T-helper 22 cell (primary cell): ENCODE measurements around the gene LGR4.

Source experiments
- DNase-seq: peaks from one replicate; pipeline ENCODE4 v3.0.0-alpha.2; 2020; ENCODE audit warnings: low read depth

LGR4 gene

DNA sequence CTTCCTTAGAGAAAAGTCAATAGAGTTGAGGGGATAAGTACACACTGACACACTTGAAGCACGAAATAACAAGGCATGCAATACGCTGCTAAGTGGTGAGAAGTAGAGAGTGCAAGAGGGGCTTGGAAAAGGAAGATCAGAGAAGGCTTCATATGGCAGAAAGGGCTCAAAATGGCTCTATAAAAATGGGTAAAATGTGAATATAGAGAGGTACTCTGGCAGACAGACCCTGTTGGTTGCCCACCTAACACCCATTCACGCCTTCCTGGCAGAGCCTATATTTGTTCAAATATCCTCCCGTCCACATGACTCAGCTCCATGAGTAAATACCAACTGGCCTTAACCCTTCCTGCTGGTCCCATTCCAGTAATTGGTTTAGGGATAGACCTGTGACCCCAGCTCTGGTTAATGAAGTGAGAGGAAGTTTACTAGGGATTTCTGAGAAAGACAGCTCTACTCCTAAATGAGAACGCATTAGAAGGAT, 70.7 kb downstream of the LGR4 start:
- DNase-seq = no peak

DNA sequence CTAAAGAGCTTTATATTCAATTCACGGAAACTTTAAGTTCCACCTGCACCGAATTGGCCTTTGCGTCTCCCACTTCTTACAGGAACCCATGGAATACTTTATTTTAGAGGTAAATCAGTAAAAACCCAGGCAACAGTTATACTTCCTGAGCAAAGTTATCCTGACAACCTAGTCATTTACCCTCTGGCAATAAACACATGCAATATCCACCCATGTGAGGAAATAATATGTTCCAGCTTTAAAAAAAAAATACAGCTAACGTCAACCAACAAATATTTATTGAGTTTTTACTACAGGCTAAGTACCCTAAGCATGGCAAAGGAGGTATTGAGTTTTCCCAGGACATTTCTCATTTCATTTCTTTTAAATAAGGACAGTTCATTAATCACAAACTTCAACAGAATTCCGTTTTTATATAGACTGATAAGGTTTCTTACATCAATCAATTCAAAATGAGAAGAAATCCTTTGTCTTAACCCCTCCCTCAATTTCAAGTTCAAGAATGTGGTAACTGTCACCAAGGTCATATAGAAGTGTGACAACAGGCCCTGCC, 71.2 kb downstream of the LGR4 start:
- DNase-seq = no peak

DNA sequence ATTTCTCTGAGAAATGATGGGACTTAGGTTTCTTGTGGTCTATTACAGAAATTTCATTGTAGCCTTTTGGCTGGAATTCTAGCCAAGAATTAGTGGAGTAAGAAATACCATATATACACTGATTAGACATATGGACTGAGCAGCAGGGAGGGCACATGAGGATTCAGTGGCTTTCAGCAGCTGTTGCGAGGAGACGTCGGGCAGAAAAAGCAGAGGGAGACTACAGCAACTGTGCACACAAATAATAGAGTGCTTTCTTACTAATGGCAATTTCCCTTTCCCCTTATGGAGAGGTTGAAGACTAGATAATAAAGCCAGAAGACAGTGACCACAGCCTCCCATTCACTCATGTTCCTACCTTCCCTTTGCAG, 74.2 kb downstream of the LGR4 start:
- no peak for DNase-seq

DNA sequence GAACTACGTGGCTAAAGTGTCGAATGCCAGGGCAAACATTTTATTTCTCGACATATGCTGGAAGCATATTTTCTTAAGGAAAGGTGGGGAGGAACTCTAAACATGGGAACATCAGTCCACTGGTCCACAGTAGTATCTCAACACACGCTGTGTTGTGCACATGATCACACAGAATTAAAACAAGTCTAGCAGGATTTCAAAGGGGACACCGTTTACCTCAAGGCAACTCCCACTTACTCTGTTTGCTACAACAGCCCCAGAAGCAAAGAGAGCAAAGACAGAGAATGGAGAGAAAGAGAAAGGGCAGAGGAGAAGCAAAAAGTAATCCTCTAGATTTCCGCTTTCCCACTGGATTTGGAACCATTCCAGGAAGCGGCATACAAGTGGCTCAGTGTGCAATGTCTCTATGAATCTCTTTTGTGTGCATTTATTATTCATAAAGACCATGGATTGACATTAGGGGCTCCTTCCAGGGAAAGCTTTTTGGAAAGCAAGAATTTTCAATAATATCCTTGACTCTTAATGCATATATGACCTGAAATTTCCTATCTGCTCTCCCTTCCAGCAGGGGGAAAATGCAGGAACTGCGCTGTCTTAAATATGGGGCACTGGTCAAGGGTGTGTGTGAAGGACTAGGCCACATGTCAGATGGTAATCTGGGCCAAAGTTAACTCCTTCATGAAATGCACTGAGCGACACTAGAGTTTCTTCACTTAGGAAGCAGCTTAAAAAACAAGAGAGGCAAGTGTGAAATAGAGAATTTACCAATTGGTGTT, 74.8 kb downstream of the LGR4 start:
- DNase-seq = no peak

DNA sequence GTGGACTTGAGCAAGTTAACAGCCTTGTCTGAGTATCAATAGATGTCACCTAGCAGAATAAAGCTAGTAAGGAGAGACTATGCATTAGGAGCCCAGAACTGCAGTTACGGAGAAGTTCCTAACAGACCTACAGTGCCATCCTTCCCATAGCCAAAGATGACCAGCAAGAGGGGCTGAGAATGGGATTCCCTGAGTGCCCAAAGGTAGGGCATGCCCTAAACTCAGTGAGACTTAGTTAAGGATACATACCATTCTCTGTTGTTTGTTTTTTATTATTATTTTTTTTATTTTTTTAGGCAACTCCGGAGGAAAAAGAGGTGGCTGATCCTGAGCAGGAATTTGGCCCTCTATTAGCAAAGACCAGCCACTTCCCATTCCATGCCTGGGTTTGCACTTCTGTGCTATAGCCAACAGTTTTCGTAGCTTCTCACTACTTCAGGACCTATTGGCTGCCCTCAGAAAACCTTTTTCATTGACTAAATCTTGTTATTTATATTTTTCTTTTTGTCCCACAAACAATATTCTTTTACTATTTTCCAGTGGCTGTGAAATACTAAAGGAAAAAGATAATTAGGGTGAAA, 76.2 kb downstream of the LGR4 start:
- no peak for DNase-seq

DNA sequence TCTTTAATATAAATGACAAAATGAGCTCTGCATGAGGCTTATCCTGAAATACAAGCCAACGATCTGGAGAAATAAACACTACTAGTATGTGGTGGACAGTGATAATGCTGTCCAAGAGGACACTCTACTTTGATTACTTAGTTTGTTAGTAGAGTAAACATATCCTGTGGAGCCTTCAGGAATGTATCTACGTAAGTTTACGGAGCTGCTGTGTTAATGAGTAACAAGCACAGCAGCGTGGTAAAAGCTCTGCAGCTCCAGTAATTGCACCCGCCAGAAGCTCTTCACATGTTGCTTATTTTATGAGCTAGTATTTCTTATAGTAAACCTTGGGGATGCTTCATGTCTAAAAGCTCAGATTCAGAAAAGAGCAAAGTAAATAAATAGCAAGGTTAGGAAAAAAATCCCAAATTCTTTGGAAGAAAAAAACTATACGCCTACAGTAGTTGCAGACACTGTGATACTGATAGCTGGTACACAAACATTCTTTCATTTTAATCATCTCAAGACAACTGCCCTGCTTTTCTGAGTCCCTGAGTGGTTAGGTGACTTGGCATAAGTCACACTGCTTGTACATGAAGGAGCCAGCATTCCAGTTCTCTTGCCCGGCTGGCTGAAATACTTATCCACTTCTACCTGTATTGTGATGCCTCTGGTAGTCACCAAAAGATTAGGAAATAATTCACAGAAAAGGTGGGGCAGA, 76.9 kb downstream of the LGR4 start:
- no peak for DNase-seq

DNA sequence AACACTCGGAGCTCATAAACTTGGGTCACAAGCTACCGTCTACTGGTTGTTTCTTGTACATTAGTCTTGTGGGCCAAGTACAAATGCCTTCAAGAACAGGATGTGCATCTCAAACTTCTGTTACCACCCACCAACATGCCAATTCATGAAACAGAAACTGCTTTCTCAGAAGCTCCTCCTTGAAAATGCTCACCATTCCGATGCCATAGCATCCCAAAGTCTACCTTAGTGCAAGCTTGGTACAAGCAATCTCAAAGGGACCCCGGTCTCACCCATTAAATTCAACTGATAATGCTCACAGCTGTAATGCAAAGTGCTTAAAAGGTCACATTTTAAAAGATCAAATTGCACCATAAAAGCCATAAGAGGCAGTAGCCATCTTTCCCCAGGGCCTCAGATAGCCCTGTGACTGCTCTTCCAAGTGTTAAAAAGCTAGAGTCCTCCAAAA, 77.8 kb downstream of the LGR4 start:
- no peak for DNase-seq

DNA sequence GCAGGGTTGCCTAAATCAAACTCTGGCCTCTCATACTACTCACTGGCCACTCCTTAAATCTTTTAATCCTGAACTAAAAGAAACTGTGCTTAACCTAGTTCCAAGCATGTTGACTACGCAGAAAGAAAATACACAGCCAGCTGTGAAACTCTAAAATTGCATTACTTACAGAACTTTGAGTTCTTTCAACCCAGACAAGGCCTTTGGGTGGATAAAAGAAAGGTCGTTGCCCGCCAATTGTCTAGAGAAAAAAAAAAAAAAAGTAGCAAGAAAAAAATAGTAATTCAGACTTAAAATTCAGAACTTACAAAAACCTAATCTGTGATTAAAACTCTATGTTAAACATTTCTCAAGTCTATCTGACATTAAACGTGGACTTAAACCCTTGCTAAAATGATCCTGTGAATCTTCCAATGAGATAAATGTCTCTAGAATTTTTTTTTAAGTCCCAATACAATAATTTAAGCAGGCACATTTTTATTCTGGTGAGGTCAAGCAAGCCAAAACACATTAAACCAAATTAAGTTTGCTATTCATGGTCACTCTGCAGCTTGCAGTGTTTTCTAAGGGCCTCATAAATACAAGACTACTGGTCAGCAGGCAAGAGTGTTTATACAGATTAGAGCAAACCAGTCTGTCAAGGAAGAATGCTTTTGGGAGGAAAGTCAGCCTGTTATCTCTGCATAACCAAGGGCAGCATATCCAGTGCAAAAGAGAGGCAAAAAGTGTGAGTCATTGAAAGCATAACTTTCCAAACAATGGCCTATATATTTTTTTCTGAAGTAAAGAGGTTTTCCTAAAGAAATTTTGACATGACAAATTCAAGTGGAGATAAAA, 80.1 kb downstream of the LGR4 start:
- DNase-seq = no peak

DNA sequence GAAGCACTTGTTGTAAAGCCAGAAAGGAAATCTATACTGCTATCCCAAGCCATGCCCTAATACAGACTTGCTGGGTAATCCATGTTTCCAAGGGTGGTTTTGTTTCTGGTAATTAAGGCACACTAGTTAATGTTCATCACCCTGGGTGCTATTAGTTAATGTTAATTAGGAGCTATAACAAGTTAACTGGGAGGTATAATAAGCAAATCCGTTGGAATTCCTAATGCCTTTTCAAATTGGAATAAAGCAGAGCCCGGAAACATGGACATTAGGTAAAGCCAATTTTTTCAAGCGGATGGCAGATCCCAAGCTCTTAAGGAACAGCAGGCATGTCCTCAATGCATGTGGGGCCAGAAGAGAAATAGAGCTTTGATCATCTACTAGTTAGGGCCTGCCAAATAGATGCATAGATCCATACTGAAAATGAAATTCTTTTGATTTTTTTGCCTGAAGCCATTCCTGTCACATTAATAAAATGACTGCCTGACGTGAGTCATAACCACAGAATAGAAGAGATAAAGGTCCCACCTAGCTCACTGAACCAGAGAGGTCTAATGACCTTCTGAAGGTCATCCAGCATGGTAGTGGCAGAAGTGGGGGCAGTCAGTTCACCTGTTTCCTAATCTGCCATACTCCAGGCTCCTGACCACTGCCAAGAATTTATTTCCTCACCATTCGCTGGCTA, 81.1 kb downstream of the LGR4 start:
- no peak for DNase-seq

DNA sequence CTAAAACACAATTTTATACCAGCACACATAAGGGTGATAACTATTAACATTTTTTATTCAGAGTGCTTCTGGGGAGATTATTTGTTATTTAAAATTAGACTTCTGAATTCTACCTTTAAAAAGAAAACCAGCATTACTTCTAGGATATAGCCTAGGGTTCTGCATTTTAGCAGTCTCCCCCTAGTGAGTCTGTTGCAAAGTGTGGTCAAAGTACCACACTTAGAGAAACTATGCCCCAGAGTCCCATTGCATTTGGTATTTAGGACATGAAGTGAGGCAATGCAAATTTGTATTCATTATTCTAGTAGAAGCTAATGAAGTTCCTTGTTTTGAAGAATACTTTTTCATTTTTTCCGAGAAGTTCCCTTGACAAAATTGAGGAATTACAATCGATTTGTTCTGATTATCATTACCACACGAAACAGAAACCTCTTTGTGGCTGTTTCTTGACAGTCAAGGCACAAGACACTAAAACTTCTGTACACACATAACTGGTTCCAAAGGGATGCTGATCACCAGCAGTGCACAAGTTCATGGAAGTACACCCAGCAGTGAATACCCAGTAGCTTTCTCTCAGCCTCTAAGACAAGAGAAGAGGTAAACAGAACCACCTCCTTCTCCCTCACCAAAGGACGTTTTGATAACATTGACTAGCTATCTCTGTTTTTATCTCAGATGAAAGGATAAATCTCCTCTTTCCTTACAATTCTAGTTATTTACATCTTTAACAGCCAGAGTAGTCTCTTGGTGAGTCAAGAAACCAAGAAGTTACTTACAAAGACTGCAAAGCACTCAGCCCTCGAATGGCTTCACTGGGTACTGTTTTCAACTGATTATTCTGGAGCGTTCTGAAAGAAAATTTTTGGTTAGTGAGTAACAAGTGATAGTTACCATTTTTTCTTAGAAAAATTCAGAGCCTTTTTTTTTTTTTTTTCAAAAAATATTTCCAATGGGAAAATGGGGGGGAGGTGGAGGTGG, 82.0 kb downstream of the LGR4 start:
- no peak for DNase-seq

DNA sequence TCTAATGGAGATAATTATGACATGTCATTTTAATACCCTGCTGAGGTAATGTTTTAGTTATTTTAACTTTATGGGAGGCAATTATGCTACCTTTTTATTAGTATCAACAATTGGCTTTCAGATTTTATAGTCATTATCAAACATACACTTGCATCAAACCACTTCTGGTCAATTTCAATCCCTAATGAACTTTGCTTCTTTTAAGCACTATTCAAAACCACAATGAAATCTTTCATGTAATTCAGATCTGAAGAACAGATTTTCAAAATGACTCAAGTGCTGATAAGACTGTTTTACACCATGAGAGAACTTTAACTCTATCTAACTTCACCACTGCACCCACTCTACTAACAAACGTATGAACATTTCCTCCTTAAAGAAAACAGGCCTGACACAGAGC, 83.7 kb downstream of the LGR4 start:
- no peak for DNase-seq

DNA sequence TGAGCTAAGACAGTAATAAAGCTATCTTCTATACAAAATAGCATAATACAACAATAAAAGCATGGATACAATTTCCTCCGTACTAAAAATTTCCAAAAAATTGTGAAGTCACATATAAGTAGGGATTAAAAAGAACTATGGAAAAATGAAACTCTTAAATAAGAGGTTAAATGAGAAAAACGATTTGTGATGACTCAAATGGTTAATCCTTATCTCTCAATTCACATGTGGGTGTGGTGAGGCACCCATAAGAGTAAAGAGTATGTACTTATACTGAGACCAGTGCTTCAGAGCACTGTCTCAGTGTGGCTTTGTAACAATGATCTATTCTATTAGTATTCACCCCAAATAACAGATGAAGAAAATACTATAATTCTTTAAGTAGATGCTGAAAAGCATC, 84.6 kb downstream of the LGR4 start:
- DNase-seq = no peak

DNA sequence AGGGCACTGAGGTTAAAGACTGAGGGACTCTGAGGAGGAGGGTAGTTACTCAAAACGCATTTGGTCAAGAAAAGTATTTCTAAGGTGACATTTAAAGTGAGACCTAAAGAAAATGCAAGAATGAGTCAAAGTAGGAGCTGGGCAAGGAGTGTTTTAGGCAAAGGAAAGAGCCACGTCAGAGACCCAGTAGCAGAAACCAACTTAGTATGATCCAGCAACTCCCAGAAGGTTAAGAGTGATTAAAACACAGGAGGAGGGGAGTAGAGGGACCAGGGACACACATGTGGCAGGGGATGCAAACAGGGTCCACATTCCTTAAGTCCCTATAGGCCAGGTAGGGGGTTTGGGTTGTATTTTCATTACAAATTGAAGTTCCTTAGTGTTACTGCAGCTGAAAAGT, 85.2 kb downstream of the LGR4 start:
- no peak for DNase-seq

DNA sequence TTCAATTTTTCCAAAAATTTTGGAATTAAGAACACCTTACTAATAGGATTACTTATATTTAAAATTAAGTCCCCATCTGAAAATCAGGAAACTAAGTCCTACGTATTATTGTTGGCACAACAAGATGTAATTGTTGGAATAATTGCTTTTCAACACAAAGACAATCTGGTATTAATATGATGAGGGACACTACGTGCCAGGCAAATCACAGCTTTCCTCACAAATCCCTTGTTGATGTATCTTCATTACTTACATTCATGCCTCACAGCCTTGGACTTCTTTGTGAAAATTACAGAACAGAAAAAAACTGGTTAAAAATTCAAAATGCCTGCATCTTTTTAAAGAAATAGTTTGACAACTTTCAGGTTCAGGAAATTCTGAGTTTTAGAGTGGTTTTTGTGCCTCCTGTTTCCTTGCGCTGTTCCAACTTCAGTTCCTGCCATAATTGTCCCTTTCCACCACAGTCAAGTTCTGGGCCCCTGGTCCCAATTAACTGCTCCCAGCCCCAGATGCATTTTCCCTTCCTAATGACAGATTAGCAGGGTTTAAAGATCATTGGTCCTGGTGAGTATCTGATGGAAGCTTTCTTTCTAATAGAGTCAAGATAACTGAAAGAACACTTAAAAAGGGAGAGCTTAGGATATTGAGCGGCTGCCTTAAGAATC, 86.3 kb downstream of the LGR4 start:
- no peak for DNase-seq

DNA sequence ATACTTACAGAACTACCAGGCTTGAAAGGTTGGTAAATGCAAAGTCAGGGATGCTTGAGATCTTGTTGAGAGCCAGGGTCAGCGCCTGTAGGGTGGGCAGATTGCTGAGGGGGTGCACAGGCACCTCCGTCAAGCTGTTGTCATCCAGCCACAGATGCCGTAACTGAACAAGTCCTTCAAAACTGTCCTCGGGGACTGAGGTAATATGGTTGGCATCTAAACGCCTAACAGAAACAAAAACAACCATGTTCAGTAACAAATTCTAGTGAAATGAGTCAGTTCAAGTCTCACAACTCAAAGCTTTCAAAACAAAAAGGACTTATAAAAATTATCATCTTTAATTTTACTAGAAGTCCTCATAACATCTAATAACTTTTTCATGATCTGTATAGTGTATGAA, 87.3 kb downstream of the LGR4 start:
- no peak for DNase-seq

DNA sequence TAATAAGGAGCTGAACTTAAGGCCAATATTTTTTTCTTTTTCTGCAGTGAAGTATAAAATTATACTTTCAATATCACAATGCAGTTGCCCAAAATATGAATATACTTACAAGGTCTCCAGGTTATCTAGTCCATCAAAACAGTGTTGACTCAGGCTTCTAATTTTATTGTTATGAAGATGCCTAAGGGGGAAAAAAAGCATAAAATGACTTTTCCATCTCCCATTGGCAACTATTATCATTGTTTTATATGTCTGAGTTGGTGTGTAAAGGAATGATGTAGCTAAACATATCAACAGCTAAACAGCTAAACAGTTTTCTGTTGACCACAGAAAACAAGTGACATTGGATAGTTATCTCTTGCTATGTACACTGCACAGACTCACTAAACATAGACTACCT, 88.4 kb downstream of the LGR4 start:
- DNase-seq = no peak

DNA sequence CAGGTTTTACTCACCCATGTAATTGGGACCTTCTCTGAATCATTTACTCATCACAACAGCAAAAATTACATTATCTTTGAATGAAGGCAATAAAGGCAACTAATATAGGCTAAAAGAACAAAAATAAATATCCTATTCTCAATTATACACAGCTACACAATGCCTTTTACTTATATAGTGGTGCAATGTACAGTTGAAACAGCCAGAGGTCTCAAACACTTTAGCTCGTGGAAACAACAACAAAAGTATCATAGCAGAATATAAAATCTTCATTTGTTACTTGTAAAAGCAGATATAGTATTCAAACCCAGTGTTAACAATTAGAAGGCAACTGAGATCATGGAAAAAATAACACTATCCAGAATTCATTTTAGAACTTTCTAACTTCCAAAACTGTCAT, 88.9 kb downstream of the LGR4 start:
- no peak for DNase-seq

DNA sequence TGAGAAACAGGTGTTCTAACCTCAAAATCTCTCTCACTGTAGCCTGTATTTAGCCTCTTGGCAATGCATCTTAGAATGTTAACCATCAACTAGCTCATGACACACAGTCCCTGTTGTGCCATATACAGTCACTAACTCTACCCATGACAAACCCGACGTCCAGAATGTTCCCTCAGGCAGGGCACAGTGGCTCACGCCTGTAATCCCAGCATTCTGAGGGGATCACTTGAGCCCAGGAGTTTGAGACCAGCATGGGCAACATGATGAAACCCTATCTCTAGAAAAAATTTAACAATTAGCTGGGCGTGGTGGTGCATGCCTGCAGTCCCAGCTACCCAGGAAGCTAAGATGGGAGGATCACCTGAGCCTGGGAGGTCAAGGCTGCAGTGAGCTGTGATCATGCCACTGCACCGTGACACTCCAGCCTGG, 91.3 kb downstream of the LGR4 start:
- DNase-seq = no peak

DNA sequence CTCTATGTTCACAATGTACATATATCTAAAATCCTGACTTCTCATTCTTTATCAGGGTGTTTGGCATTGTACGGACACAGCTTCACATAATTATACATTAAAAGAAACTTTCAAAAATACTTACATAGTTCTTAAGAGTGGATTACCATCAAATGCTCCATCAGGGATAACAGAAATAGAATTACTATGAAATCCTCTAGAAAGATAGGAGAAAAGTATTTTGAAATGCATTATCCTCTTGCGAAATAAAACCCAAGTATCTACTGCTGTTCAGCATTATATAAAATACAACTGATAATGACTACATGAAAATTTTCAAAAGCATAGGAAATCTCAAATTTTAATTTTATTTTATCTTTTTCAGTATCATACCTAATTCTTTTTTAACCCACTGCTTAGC, 91.8 kb downstream of the LGR4 start:
- DNase-seq = no peak

DNA sequence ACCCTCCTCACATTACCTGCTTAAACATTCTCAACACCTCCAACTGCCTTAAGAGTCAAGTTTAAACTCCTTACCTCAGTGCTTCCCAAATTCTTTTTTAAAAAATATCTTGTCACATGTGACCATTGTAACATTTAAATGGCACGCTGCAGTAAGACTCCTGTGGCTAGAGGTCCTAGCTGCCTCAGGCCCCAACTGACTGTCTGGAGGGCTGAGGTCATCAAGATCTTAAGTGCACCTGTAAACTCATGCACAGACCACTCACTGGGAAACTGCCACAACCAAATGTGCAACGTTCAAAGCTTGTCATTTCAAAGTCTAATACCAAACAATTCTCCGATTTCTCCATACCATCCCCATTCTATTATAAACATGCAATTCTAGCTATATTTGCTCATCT, 93.1 kb downstream of the LGR4 start:
- DNase-seq = no peak
